Gastroesophageal sphincter (tissue), 3 donors: Measurements from ENCODE around the gene CEP170B.
"Not testable (repeated sequence)": the region's sequence is repeated elsewhere in the genome, so short reads cannot be mapped to it uniquely, and the experiment has no call there.

Experiments
- CTCF ChIP-seq, 4 experiments: fragments of 200-600 bp in 2 of 4; fragments of 450-650 bp in 2 of 4; sonication (generic) in 1 of 4; IDR thresholded peaks; one replicate each; pipeline ENCODE4 v1.5.1; 2017 to 2019; ENCODE audit warnings: antibody characterized with exemption in 4 of 4, mild to moderate bottlenecking in 2 of 4, moderate library complexity in 2 of 4
- EP300 ChIP-seq: sonication (generic); formaldehyde crosslinking; IDR thresholded peaks from one replicate; pipeline ENCODE4 v1.6.1; 2017; ENCODE audit warnings: antibody characterized with exemption, mild to moderate bottlenecking
- POLR2A ChIP-seq, 2 donors: fragments of 450-650 bp; IDR thresholded peaks; one replicate each; pipeline ENCODE4 v1.6.1; 2017; ENCODE audit warnings: antibody characterized with exemption in 2 of 2, mild to moderate bottlenecking in 2 of 2, moderate library complexity in 1 of 2
- POLR2AphosphoS5 ChIP-seq: sonication (generic); formaldehyde crosslinking; IDR thresholded peaks from one replicate; pipeline ENCODE4 v1.6.1; 2017; ENCODE audit warnings: antibody characterized with exemption

GRCh38 chr14:104836171-104836935 lies 28.7 kb upstream of the CEP170B start:
- not testable (repeated sequence) for TF ChIP-seq CTCF (IDR thresholded peaks at IDR 0.05); POLR2AphosphoS5; POLR2A (IDR thresholded peaks at IDR 0.05); EP300
